Mucosa of gallbladder (tissue), 1 donor: ENCODE measurements around the gene RPL34. TPM values are rescaled to one million over a fixed set of nuclear protein-coding genes. Genes with fewer than 3 reads are reported as not detected.
"Not testable (repeated sequence)": the region's sequence is repeated elsewhere in the genome, so short reads cannot be mapped to it uniquely, and the experiment has no call there.

Experiments
- DNase-seq: peaks from one replicate; pipeline ENCODE4 v3.0.0-alpha.2; 2020; ENCODE audit warnings: low spot score
- total RNA-seq: library from RNA; stranded (reverse); gene quantifications from one replicate; pipeline ENCODE4 v1.2.1, GENCODE V29; 2021
- donor health status: DM: no; HTN: no; CAD: no.

RPL34 gene
- 836 TPM for total RNA-seq

- DNase-seq: peak; percentile 99
Measured at GRCh38 chr4:108620101-108620932, at the start of gene RPL34. RPL34 (plus strand) TSS chr4:108620576; CDS start chr4:108621960, 1,384 bp downstream.

- DNase-seq: no peak
Measured at GRCh38 chr4:108570993-108571569, 49.3 kb upstream of the RPL34 start.

GRCh38 chr4:108574402-108574801 lies 46.0 kb upstream of the RPL34 start:
- DNase-seq: no peak

GRCh38 chr4:108581083-108581482 lies 39.3 kb upstream of the RPL34 start:
- no peak for DNase-seq

GRCh38 chr4:108586778-108587177 lies 33.6 kb upstream of the RPL34 start:
- DNase-seq: no peak

GRCh38 chr4:108588878-108589277 lies 31.5 kb upstream of the RPL34 start:
- DNase-seq: no peak

DNA sequence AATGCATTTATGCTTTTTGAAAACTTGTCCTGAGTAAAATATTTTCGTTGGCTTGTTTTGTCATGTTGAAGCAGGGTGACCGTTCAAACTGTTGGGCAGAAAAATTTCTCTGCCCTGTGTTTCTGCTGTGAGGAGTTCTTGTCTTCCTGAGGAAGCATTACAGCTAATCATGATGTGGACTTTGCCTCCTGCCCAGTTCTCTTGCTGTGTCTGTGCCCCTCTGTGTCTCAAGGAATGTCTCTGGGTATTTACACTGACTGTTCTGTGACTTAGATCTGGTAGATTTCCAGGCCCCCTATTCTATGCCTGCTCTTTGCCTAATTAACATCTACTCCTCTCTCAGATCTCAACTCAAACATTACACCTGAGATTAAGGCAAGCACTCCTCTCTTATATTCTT lies 30.4 kb upstream of the RPL34 start:
- no peak for DNase-seq

DNA sequence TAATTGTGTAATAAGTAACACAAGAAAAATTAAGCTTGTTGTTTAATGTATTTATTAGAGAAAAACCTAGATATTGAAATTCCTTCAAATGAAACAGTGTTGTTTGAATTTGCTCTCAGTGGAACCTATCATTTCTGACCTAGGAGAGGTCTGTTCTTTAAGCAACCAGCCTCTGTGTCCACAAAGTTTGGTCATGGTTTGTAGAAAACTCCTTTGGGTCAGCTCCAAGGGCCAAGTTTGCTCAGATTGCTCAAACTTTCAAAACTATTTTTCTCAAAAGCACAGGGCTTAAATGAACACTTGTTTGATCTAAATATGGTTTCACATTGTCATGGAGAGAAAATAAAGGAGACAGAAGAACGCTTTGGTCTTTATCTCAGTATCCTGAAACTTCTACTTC lies 29.6 kb upstream of the RPL34 start:
- DNase-seq: no peak

DNA sequence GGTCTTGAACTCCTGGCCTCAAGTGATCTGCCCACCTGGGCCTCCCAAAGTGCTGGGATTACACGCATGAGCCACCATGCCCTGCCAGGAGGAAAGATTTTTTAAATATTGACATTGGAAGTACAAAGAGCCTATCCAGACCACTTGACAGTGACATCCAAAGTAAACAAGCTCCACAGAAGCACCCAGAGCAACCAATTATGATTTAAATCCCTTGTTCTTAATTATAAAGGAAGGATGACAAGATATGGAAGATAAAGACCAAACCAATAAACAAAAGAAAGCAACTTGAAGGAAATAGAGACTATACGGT lies 27.7 kb upstream of the RPL34 start:
- DNase-seq: no peak

- not testable (repeated sequence) for DNase-seq
Measured at GRCh38 chr4:108594296-108594695, 26.1 kb upstream of the RPL34 start.

- no peak for DNase-seq
Measured at GRCh38 chr4:108596344-108596743, 24.0 kb upstream of the RPL34 start.

- no peak for DNase-seq
Measured at GRCh38 chr4:108601106-108601505, 19.3 kb upstream of the RPL34 start.

DNA sequence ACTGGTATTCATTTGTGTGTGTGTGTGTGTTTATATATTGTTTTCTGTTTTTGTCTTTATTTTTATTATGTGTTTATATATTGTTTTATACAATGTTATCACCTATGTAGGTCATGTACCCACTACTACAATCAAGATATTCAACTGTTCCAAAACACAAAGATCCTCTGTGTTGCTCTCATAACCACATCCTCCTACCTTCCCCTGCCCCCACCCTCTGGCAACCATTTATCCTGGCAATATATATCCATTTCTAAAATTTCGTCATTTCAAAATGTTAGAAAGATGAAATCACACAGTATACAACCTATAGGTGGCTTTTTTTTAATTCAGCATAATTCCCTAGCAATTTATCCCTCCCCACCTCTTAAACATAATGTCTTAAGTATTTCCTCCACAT lies 18.8 kb upstream of the RPL34 start:
- no peak for DNase-seq

- no peak for DNase-seq
Measured at GRCh38 chr4:108602163-108602562, 18.2 kb upstream of the RPL34 start.

- DNase-seq: no peak
Measured at GRCh38 chr4:108607079-108607815, 13.1 kb upstream of the RPL34 start.

DNA sequence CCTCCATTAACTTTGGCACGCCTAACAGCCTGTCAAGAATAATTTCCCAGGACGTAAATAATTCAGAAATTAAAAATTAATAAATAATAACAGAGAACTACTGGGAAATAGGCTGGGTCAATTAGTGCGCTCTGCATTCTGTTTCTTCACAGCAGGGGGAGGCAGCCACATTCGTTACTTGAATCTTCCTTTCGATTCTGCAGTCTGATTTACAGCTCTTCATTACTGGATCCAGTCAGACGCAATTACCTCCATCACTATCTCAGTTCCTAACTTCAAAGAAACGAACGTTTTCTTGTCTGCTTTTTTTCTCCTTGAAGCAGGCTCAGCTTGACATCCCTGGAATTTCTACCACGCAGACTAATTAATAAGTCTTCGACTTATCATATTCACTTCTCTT lies 9.0 kb upstream of the RPL34 start:
- DNase-seq: no peak

DNA sequence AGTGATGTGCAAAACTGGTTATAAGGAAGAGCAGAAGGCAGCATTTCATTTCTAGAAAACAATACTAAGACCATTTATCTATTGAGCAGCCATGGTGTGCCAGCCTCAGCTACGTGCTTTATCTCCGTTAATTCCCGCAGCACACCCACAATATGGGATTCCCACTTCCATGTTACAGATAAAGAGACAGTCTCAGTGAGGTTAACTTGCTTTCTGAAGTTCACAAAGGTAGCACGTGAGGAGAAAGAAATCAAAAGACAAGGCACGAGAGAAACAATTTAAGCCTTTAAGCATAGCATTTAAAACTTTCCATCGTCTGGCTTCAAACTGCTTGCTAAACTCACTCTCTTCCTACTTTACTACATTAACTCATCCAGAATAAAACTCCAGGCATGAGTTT lies 8.0 kb upstream of the RPL34 start:
- DNase-seq: no peak

GRCh38 chr4:108619372-108620100 lies 840 bp upstream of the RPL34 start:
- no peak for DNase-seq

- no peak for DNase-seq
Measured at GRCh38 chr4:108620933-108621905, 843 bp downstream of the RPL34 start.

- no peak for DNase-seq
Measured at GRCh38 chr4:108622022-108622421, 1.6 kb downstream of the RPL34 start.

GRCh38 chr4:108622828-108623227 lies 2.5 kb downstream of the RPL34 start:
- DNase-seq: no peak
